ENCODE measurements around the gene FAM227B.

GRCh38 chr15:49428409-49429095, 192.1 kb downstream of the FAM227B start:
- TF ChIP-seq POLR2A (IDR thresholded peaks at IDR 0.05) (no peak), POLR2AphosphoS5 (IDR thresholded peaks at IDR 0.05) (peak; percentile 78)
